Pancreas (tissue), 10 donors: ENCODE data around the gene RAB40C. TPM values are rescaled to one million over a fixed set of nuclear protein-coding genes. Genes with fewer than 3 reads are reported as not detected.
A peak's percentile ranks its signal among the peaks of the same experiment; 100 is the strongest.

ENCODE experiments used
- ATAC-seq, 4 donors: fragments of 200-7000 bp; cut with Tn5 transposase; one replicate each; pipeline versions ENCODE4 v1.8.0 to v1.9.1; 2020; ENCODE audit warnings: mild to moderate bottlenecking in 4 of 4, moderate library complexity in 4 of 4
- DNase-seq, 6 donors: peaks; one replicate each; pipeline ENCODE4 v3.0.0-alpha.2; 2020
- FAIRE-seq: peaks from 2 replicates; lab custom pipeline; 2012; peaks lifted over from hg19 to GRCh38; lab: Jason Lieb, UNC
- H3K27ac ChIP-seq, 4 donors: fragments of 200-600 bp; sonication (generic); 1 replicate in 3 of 4; 2 replicates in 1 of 4; pipeline versions ENCODE4 v1.5.0 to v1.8.0; 2020
- H3K27me3 ChIP-seq, 4 donors: fragments of 200-600 bp; one replicate each; pipeline ENCODE4 v1.8.0; 2021
- H3K36me3 ChIP-seq, 3 donors: fragments of 200-600 bp; sonication (generic) in 1 of 3; one replicate each; pipeline versions ENCODE4 v1.5.0 to v1.8.0; 2020 to 2021
- H3K4me1 ChIP-seq, 3 donors: fragments of 200-600 bp; one replicate each; pipeline ENCODE4 v1.8.0; 2021
- H3K4me3 ChIP-seq, 4 donors: fragments of 200-600 bp; sonication (generic) in 2 of 4; one replicate each; pipeline versions ENCODE4 v1.5.0 to v1.8.0; 2020 to 2021
- H3K9me3 ChIP-seq, 4 donors: fragments of 200-600 bp; one replicate each; pipeline ENCODE4 v1.8.0; 2021
- CTCF ChIP-seq, 4 donors: fragments of 200-600 bp; sonication (generic) in 3 of 4; IDR thresholded peaks; one replicate each; pipeline versions ENCODE4 v1.5.0 to v1.8.0; 2021; ENCODE audit warnings: antibody characterized with exemption in 4 of 4
- WGBS, 2 donors: extraction: QIAGEN DNeasy Blood & Tissue Kit; methylation state at CpG; one replicate each; pipeline ENCODE4 v1.1.7; 2013; 5-methylcytosine and 5-hydroxymethylcytosine counted together
- intact Hi-C, 3 donors: fragments of 100-400 bp; cut with DNase I; formaldehyde crosslinking; loops; one replicate each; pipeline versions ENCODE4 v1.11.1 to v1.14.2; 2022
- polyA plus RNA-seq, 2 donors: library from polyadenylated mRNA; stranded (reverse); fragments of 200-250 nt; gene quantifications; one replicate each; pipeline ENCODE4 v1.2.3, GENCODE V29; 2013
- total RNA-seq, 6 donors: library from RNA; stranded (reverse); fragmentation: NEBNext Ultra II Directional in 4 of 6; extraction: Animal tissue kit (Norgen Biotek cat#: 25700) in 4 of 6; gene quantifications; one replicate each; pipeline versions ENCODE4 v1.2.1 to v1.2.4, GENCODE V29; 2021 to 2023
- donor health status: healthy with polysubstance abuse.
- donor health status: DM: no; HTN: no; CAD: no; lungs with moderate emphysema.
- donor health status: DM: no; HTN: no; CAD: no.
- donor health status: control.
- donor health status: control.
- donor health status: Bipolar disorder and iron deficiency.
- donor health status: DM: yes; HTN: yes; CAD: no.
- donor health status: DM: no; HTN: no; CAD: no.
- donor health status: DM: no; HTN: no; CAD: no.
- donor health status: DM: yes; HTN: yes; CAD: no.

Gene RAB40C
- total and polyA plus RNA-seq, 8 donors: 19.4 to 71.4 (median 33.8) TPM

- Histone ChIP-seq H3K27ac (no peak overlapping the region), H3K4me1 (peaks cover 13 to 18% (median 17%) of the 10 kb centered on the region in 3 donors), H3K9me3 (no peaks in the 10 kb centered on the region), H3K4me3 (no peak overlapping the region), H3K27me3 (no peaks in the 10 kb centered on the region), H3K36me3 (no peaks in the 10 kb centered on the region)
- DNase-seq (peak in 2 of 6 donors; percentile 26 to 51), FAIRE-seq (no peak), ATAC-seq (no peak)
- intact Hi-C loops: no loop called here
- whole genome bisulfite sequencing, 2 donors: 84 to 92% methylated on average over 3 to 5 of the region's 5 CpGs
- TF ChIP-seq CTCF (IDR thresholded peaks at IDR 0.05): no peak
These were observed 50.7 kb downstream of the RAB40C start for GRCh38 chr16:640614-641013.

GRCh38 chr16:641326-642188 is 51.7 kb downstream of the RAB40C start, which contains the start of gene MCRIP2:
MCRIP2 (plus strand) TSS chr16:641828; CDS start chr16:641992, 164 bp downstream.
- FAIRE-seq (no peak), DNase-seq (peak; percentile 87 to 96 (median 92)), ATAC-seq (peak; percentile 57 to 77 (median 72))
- no peaks in the 10 kb centered on the region for H3K36me3 ChIP-seq
- H3K4me3 ChIP-seq: peak within 1 kb of the TSS; percentile 79 to 94 (median 81)
- intact Hi-C loops: no loop called here
- peak within 1 kb of the TSS; percentile 84 to 88 (median 86) for H3K27ac ChIP-seq
- no peaks in the 10 kb centered on the region for H3K9me3 ChIP-seq
- 1% methylated on average over 71 to 81 of the region's 81 CpGs for WGBS, 2 donors
- no peaks in the 10 kb centered on the region for H3K27me3 ChIP-seq
- no peak for TF ChIP-seq CTCF (IDR thresholded peaks at IDR 0.05)
- peaks cover 21 to 25% (median 24%) of the 10 kb centered on the region in 3 donors for H3K4me1 ChIP-seq

- no peaks in the 10 kb centered on the region for H3K36me3 ChIP-seq
- peaks cover 23 to 26% (median 23%) of the 10 kb centered on the region in 3 donors for H3K4me1 ChIP-seq
- peak overlapping the region; percentile 84 to 88 (median 86) for H3K27ac ChIP-seq
- H3K27me3 ChIP-seq: no peaks in the 10 kb centered on the region
- FAIRE-seq: no peak
- intact Hi-C loops: no loop called here
- no peaks in the 10 kb centered on the region for H3K9me3 ChIP-seq
- no peak for TF ChIP-seq CTCF (IDR thresholded peaks at IDR 0.05)
- WGBS, 2 donors: 1 to 2% methylated on average over 45 to 72 of the region's 72 CpGs
- peak; percentile 66 to 78 (median 70) for ATAC-seq
- DNase-seq: peak in 5 of 6 donors; percentile 83 to 90 (median 88)
- H3K4me3 ChIP-seq: peak overlapping the region; percentile 79 to 94 (median 81)
These were observed 52.6 kb downstream of the RAB40C start for GRCh38 chr16:642189-643049.

- no peaks in the 10 kb centered on the region for H3K9me3 ChIP-seq
- 62 to 68% methylated on average over 13 of the region's 13 CpGs for WGBS, 2 donors
- peak overlapping the region; percentile 84 to 88 (median 86) for H3K27ac ChIP-seq
- no peak for TF ChIP-seq CTCF (IDR thresholded peaks at IDR 0.05)
- DNase-seq: no peak
- no peak for ATAC-seq
- intact Hi-C loops: no loop called here
- no peaks in the 10 kb centered on the region for H3K27me3 ChIP-seq
- no peak for FAIRE-seq
- H3K4me1 ChIP-seq: peaks cover 23 to 26% (median 23%) of the 10 kb centered on the region in 3 donors
- peak overlapping the region; percentile 79 to 94 (median 81) for H3K4me3 ChIP-seq
- H3K36me3 ChIP-seq: no peaks in the 10 kb centered on the region
These were observed 53.1 kb downstream of the RAB40C start for GRCh38 chr16:643050-643368.
